Mucosa of descending colon (tissue), 3 donors: ENCODE results near the gene ESAM. TPM values are rescaled to one million over a fixed set of nuclear protein-coding genes. Genes with fewer than 3 reads are reported as not detected.

Source experiments
- ATAC-seq: fragments of 200-7000 bp; cut with Tn5 transposase; one replicate; pipeline ENCODE4 v1.9.1; 2020; ENCODE audit warnings: mild to moderate bottlenecking, moderate library complexity
- DNase-seq, 3 donors: peaks; one replicate each; pipeline ENCODE4 v3.0.0-alpha.2; 2020
- H3K36me3 ChIP-seq: fragments of 200-600 bp; one replicate; pipeline ENCODE4 v1.8.0; 2021; ENCODE audit warnings: low read depth, mild to moderate bottlenecking
- H3K4me1 ChIP-seq: fragments of 200-600 bp; one replicate; pipeline ENCODE4 v1.8.0; 2021; ENCODE audit warnings: low read depth, mild to moderate bottlenecking
- H3K4me3 ChIP-seq: fragments of 200-600 bp; one replicate; pipeline ENCODE4 v1.8.0; 2021; ENCODE audit warnings: mild to moderate bottlenecking
- H3K9me3 ChIP-seq: fragments of 200-600 bp; one replicate; pipeline ENCODE4 v1.8.0; 2021; ENCODE audit warnings: mild to moderate bottlenecking
- CTCF ChIP-seq: fragments of 200-600 bp; IDR thresholded peaks from one replicate; pipeline ENCODE4 v1.8.0; 2022; ENCODE audit warnings: antibody characterized with exemption, mild to moderate bottlenecking
- intact Hi-C, 2 donors: fragments of 100-400 bp; cut with DNase I in 1 of 2; cut with micrococcal nuclease in 1 of 2; formaldehyde crosslinking; loops; one replicate each; pipeline versions ENCODE4 v1.11.0 to v1.11.1; 2022; cut with DNase I, micrococcal nuclease
- total RNA-seq, 3 donors: library from RNA; stranded (reverse); fragmentation: NEBNext Ultra II Directional in 2 of 3; extraction: Animal tissue kit (Norgen Biotek cat#: 25700) in 2 of 3; gene quantifications; one replicate each; pipeline versions ENCODE4 v1.2.1 to v1.2.4, GENCODE V29; 2021 to 2023
- donor health status: DM: no; HTN: no; CAD: no; lungs with moderate emphysema.
- donor health status: DM: no; HTN: no; CAD: no.
- donor health status: DM: no; HTN: yes; CAD: no.

Gene ESAM
- total RNA-seq, 3 donors from 2014 or later = 7.7 to 11.5 (median 8.4) TPM

GRCh38 chr11:124760806-124761205, 1.3 kb downstream of the ESAM start:
- intact Hi-C loops = loop anchor here in 1 of 2 donors (5.0 kb wide), 1 partner anchor 89 kb away; the partner anchor contains the start of genes SIAE and SPA17
- TF ChIP-seq CTCF = no peak
- Histone ChIP-seq H3K36me3 (no peaks in the 10 kb centered on the region), H3K4me1 (peaks cover 35% of the 10 kb centered on the region), H3K4me3 (no peak overlapping the region), H3K9me3 (no peaks in the 10 kb centered on the region)
- ATAC-seq = no peak
- no peak for DNase-seq

- Histone ChIP-seq H3K36me3 (no peaks in the 10 kb centered on the region), H3K4me1 (peaks cover 35% of the 10 kb centered on the region), H3K4me3 (no peak overlapping the region), H3K9me3 (no peaks in the 10 kb centered on the region)
- no peak for TF ChIP-seq CTCF
- intact Hi-C loops = loop anchor here in 1 of 2 donors (5.0 kb wide), 1 partner anchor 88 kb away; the partner anchor contains the start of genes SIAE and SPA17
- DNase-seq (peak in 1 of 3 donors; percentile 61), ATAC-seq (no peak)
These were observed 1.9 kb downstream of the ESAM start for GRCh38 chr11:124760205-124760652.

- intact Hi-C loops = loop anchor here in 1 of 2 donors (5.0 kb wide), 1 partner anchor 87 kb away; the partner anchor contains the start of genes SIAE and SPA17
- ATAC-seq (no peak), DNase-seq (peak in 1 of 3 donors; percentile 54)
- no peak for TF ChIP-seq CTCF
- Histone ChIP-seq H3K9me3 (no peaks in the 10 kb centered on the region), H3K4me3 (no peak overlapping the region), H3K4me1 (peaks cover 35% of the 10 kb centered on the region), H3K36me3 (no peaks in the 10 kb centered on the region)
These were observed 2.6 kb downstream of the ESAM start for GRCh38 chr11:124759266-124760204.

GRCh38 chr11:124758355-124759265, 3.5 kb downstream of the ESAM start:
- Histone ChIP-seq H3K36me3 (no peaks in the 10 kb centered on the region), H3K9me3 (no peaks in the 10 kb centered on the region), H3K4me1 (peaks cover 33% of the 10 kb centered on the region), H3K4me3 (no peak overlapping the region)
- intact Hi-C loops = no loop called here
- peak; percentile 87 for ATAC-seq
- DNase-seq = peak; percentile 91 to 95 (median 93)
- peak; percentile 74 for TF ChIP-seq CTCF

GRCh38 chr11:124757320-124757719, 4.8 kb downstream of the ESAM start:
- TF ChIP-seq CTCF = no peak
- Histone ChIP-seq H3K4me3 (no peak overlapping the region), H3K9me3 (no peaks in the 10 kb centered on the region), H3K36me3 (no peaks in the 10 kb centered on the region), H3K4me1 (peaks cover 37% of the 10 kb centered on the region)
- DNase-seq (no peak), ATAC-seq (no peak)
- intact Hi-C loops = no loop called here
